Measurements from ENCODE around the gene BIVM.
"Not testable (repeated sequence)": the region's sequence is repeated elsewhere in the genome, so short reads cannot be mapped to it uniquely, and the experiment has no call there.

Gene BIVM

GRCh38 chr13:102798581-102799425, at the start of gene BIVM, which contains the start of gene POGLUT2:
Gene BIVM, plus strand, starts transcription at chr13:102799119. Its CDS starts 8,149 bp downstream, at chr13:102807268.
Gene POGLUT2, minus strand, starts transcription at chr13:102798976. Its CDS starts 306 bp downstream, at chr13:102798670.
- peak in 5 of 6 experiments; percentile 6 to 62 (median 24) for DNase-seq

GRCh38 chr13:102751886-102752285, 47.0 kb upstream of the BIVM start:
- DNase-seq, result no peak

GRCh38 chr13:102757006-102757405, 41.9 kb upstream of the BIVM start:
- no peak for DNase-seq

- DNase-seq, result no peak
Measured at GRCh38 chr13:102758842-102759241, 40.1 kb upstream of the BIVM start.

GRCh38 chr13:102761071-102761470, 37.8 kb upstream of the BIVM start:
- DNase-seq, result no peak

- no peak for DNase-seq
Measured at GRCh38 chr13:102763741-102764140, 35.2 kb upstream of the BIVM start.

GRCh38 chr13:102768909-102769308, 30.0 kb upstream of the BIVM start:
- DNase-seq, result no peak

GRCh38 chr13:102769679-102770078, 29.2 kb upstream of the BIVM start:
- DNase-seq, result no peak

GRCh38 chr13:102770435-102770834, 28.5 kb upstream of the BIVM start:
- DNase-seq, result no peak

GRCh38 chr13:102771298-102772041, 27.4 kb upstream of the BIVM start:
- no peak for DNase-seq

GRCh38 chr13:102772042-102772425, 26.9 kb upstream of the BIVM start:
- no peak for DNase-seq

- DNase-seq, result peak; percentile 76 to 89 (median 79)
Measured at GRCh38 chr13:102773441-102774213, 25.3 kb upstream of the BIVM start, which contains the start of gene TEX30. Gene TEX30, minus strand, starts transcription at chr13:102773786. Its CDS starts 3,760 bp downstream, at chr13:102770026.

GRCh38 chr13:102774214-102774568, 24.7 kb upstream of the BIVM start:
- DNase-seq, result no peak

- DNase-seq, result no peak
Measured at GRCh38 chr13:102774591-102775520, 24.1 kb upstream of the BIVM start.

GRCh38 chr13:102776271-102776670, 22.6 kb upstream of the BIVM start:
- DNase-seq, result no peak

- no peak for DNase-seq
Measured at GRCh38 chr13:102777736-102778135, 21.2 kb upstream of the BIVM start.

GRCh38 chr13:102779436-102780159, 19.3 kb upstream of the BIVM start:
- peak in 2 of 6 experiments; percentile 5 to 10 for DNase-seq

GRCh38 chr13:102780656-102781055, 18.3 kb upstream of the BIVM start:
- DNase-seq, result not testable (repeated sequence)

- DNase-seq, result no peak
Measured at GRCh38 chr13:102781591-102781990, 17.3 kb upstream of the BIVM start.

GRCh38 chr13:102784483-102784882, 14.4 kb upstream of the BIVM start:
- DNase-seq, result no peak

GRCh38 chr13:102788683-102789082, 10.2 kb upstream of the BIVM start:
- no peak for DNase-seq

Data from stimulated activated naive CD4-positive, alpha-beta T cell (primary cell).